Mesendoderm (in vitro differentiated cells): Measurements from ENCODE around the gene TEP1.
A peak's percentile ranks its signal among the peaks of the same experiment; 100 is the strongest.

Experiments used
- DNase-seq: peaks from one replicate; pipeline ENCODE4 v3.0.0; 2013
- H2AK5ac ChIP-seq: 2 replicates; pipeline ENCODE4 v1.6.1; 2013; ENCODE audit warnings: low read length, inconsistent platforms
- H2BK120ac ChIP-seq: 2 replicates; pipeline ENCODE4 v1.6.1; 2013; ENCODE audit warnings: low read depth, mild to moderate bottlenecking, low read length, moderate library complexity, mixed read lengths
- H2BK15ac ChIP-seq: replicated peaks from 2 replicates; pipeline ENCODE4 v1.6.1; 2013; ENCODE audit warnings: low read depth, mild to moderate bottlenecking, moderate library complexity
- H2BK5ac ChIP-seq: 2 replicates; pipeline ENCODE4 v1.6.1; 2013; ENCODE audit warnings: low read length, inconsistent platforms
- H3K18ac ChIP-seq: 2 replicates; pipeline ENCODE4 v1.6.1; 2013; ENCODE audit warnings: mild to moderate bottlenecking, low read length, mixed read lengths
- H3K23ac ChIP-seq: one replicate; pipeline ENCODE4 v1.6.1; 2013; ENCODE audit warnings: low read length
- H3K27ac ChIP-seq: 2 replicates; pipeline ENCODE4 v1.5.1; 2013; ENCODE audit warnings: low read depth, mild to moderate bottlenecking, inconsistent platforms, low read length, moderate library complexity
- H3K27me3 ChIP-seq: 2 replicates; pipeline ENCODE4 v1.6.1; 2013; ENCODE audit warnings: low read length, control low read depth, mild to moderate bottlenecking, inconsistent platforms; ENCODE audit not compliant: insufficient read depth, poor library complexity
- H3K36me3 ChIP-seq: 2 replicates; pipeline ENCODE4 v1.6.1; 2013; ENCODE audit warnings: low read length, inconsistent platforms; ENCODE audit not compliant: control insufficient read depth, insufficient read depth
- H3K4ac ChIP-seq: one replicate; pipeline ENCODE4 v1.6.1; 2013; ENCODE audit warnings: low read depth, mild to moderate bottlenecking, low read length, moderate library complexity
- H3K4me1 ChIP-seq: 2 replicates; pipeline ENCODE4 v1.6.1; 2013; ENCODE audit warnings: low read depth, low read length, inconsistent platforms; ENCODE audit not compliant: control insufficient read depth
- H3K4me2 ChIP-seq: 2 replicates; pipeline ENCODE4 v1.6.1; 2013; ENCODE audit warnings: low read length
- H3K4me3 ChIP-seq: 2 replicates; pipeline ENCODE4 v1.5.1; 2013; ENCODE audit warnings: mild to moderate bottlenecking, low read length
- H3K56ac ChIP-seq: one replicate; pipeline ENCODE4 v1.6.1; 2013; ENCODE audit warnings: low read length
- H3K79me1 ChIP-seq: 2 replicates; pipeline ENCODE4 v1.6.1; 2013; ENCODE audit warnings: low read length, inconsistent platforms
- H3K79me2 ChIP-seq: 2 replicates; pipeline ENCODE4 v1.6.1; 2013; ENCODE audit warnings: mild to moderate bottlenecking, low read length; ENCODE audit not compliant: control insufficient read depth, insufficient read depth
- H3K9ac ChIP-seq: 2 replicates; pipeline ENCODE4 v1.6.1; 2013; ENCODE audit warnings: low read length, inconsistent platforms
- H4K5ac ChIP-seq: one replicate; pipeline ENCODE4 v1.6.1; 2013; ENCODE audit warnings: low read length
- H4K8ac ChIP-seq: one replicate; pipeline ENCODE4 v1.6.1; 2013; ENCODE audit warnings: low read depth, mild to moderate bottlenecking, control low read depth, low read length, moderate library complexity
- WGBS: extraction: QIAGEN DNeasy Blood & Tissue Kit; methylation state at CpG from one replicate; pipeline ENCODE4 v1.1.7; 2013; ENCODE audit warnings: low lambda C conversion rate, missing lambda C conversion rate; ENCODE audit not compliant: insufficient coverage; ENCODE audit errors: extremely low coverage; 5-methylcytosine and 5-hydroxymethylcytosine counted together

Gene TEP1

GRCh38 chr14:20435582-20436362 lies 22.5 kb upstream of the TEP1 start, which contains the start of gene KLHL33:
KLHL33 (minus strand) TSS chr14:20436166; CDS start chr14:20435811, 355 bp downstream.
- Histone ChIP-seq H4K5ac (no peak within 1 kb of the TSS), H3K36me3 (no peaks in the 10 kb centered on the region), H3K4me3 (no peak within 1 kb of the TSS), H3K4me2 (peak within 1 kb of the TSS; percentile 31), H3K4ac (no peak within 1 kb of the TSS), H3K79me1 (no peaks in the 10 kb centered on the region), H2AK5ac (no peak within 1 kb of the TSS), H2BK5ac (no peak within 1 kb of the TSS), H3K56ac (peak within 1 kb of the TSS; percentile 39), H3K9ac (no peak within 1 kb of the TSS), H3K27ac (no peak within 1 kb of the TSS), H3K4me1 (no peaks in the 10 kb centered on the region), H3K27me3 (peaks cover 2% of the 10 kb centered on the region), H3K79me2 (no peaks in the 10 kb centered on the region), H2BK120ac (no peak within 1 kb of the TSS), H3K18ac (no peak within 1 kb of the TSS), H3K23ac (no peak within 1 kb of the TSS), H4K8ac (no peak within 1 kb of the TSS), H2BK15ac (no peak within 1 kb of the TSS)
- no peak for DNase-seq
- WGBS = no CpG with 5 or more reads among the region's 17 CpGs

GRCh38 chr14:20434701-20435581 lies 21.6 kb upstream of the TEP1 start:
- Histone ChIP-seq H3K27me3 (peaks cover 2% of the 10 kb centered on the region), H2BK15ac (no peak overlapping the region), H3K23ac (no peak overlapping the region), H3K56ac (peak overlapping the region; percentile 39), H3K27ac (no peak overlapping the region), H2AK5ac (no peak overlapping the region), H3K4me2 (peak overlapping the region; percentile 31), H4K5ac (no peak overlapping the region), H4K8ac (no peak overlapping the region), H2BK5ac (no peak overlapping the region), H3K36me3 (no peaks in the 10 kb centered on the region), H3K4ac (no peak overlapping the region), H3K18ac (no peak overlapping the region), H3K4me3 (no peak overlapping the region), H3K79me2 (no peaks in the 10 kb centered on the region), H3K79me1 (no peaks in the 10 kb centered on the region), H3K9ac (no peak overlapping the region), H2BK120ac (no peak overlapping the region), H3K4me1 (no peaks in the 10 kb centered on the region)
- no peak for DNase-seq
- no CpG with 5 or more reads among the region's 44 CpGs for WGBS

- no peak overlapping the region for H3K27ac ChIP-seq
- H2BK5ac ChIP-seq = no peak overlapping the region
- peaks cover 2% of the 10 kb centered on the region for H3K27me3 ChIP-seq
- no peak overlapping the region for H2BK120ac ChIP-seq
- H3K23ac ChIP-seq = no peak overlapping the region
- no peak overlapping the region for H2AK5ac ChIP-seq
- no peaks in the 10 kb centered on the region for H3K79me2 ChIP-seq
- no peak overlapping the region for H3K4me3 ChIP-seq
- no peaks in the 10 kb centered on the region for H3K79me1 ChIP-seq
- no peak overlapping the region for H3K4me2 ChIP-seq
- H2BK15ac ChIP-seq = no peak overlapping the region
- no peak overlapping the region for H4K5ac ChIP-seq
- H3K4ac ChIP-seq = no peak overlapping the region
- peaks cover 2% of the 10 kb centered on the region for H3K4me1 ChIP-seq
- DNase-seq = no peak
- H3K36me3 ChIP-seq = no peaks in the 10 kb centered on the region
- no peak overlapping the region for H3K56ac ChIP-seq
- no peak overlapping the region for H4K8ac ChIP-seq
- H3K18ac ChIP-seq = no peak overlapping the region
- WGBS = no CpG with 5 or more reads among the region's 30 CpGs
- H3K9ac ChIP-seq = no peak overlapping the region
These were observed 16.7 kb upstream of the TEP1 start for GRCh38 chr14:20429801-20430669.

DNA sequence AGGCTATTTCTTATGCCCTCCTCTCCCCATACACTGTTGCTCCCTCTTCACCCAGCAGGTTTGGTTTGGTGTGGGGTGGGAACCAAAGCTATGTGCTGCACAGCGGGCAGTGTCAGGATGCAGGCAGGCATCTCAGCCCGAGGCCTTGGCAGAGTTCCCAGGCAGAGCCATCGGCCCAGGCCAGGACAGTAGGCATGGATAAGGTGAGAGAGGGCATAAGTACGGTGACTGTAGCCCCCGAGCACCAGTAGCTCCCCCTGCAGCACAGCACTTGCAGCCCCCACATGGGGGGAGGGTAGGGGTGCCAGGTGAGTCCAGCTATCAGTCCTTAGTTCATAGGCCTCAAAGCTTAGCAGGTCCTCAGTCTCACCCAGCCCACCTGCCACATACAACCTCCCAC lies 15.5 kb upstream of the TEP1 start:
- no peak overlapping the region for H2BK15ac ChIP-seq
- no peak overlapping the region for H4K5ac ChIP-seq
- peaks cover 2% of the 10 kb centered on the region for H3K4me1 ChIP-seq
- H3K36me3 ChIP-seq = no peaks in the 10 kb centered on the region
- H2BK120ac ChIP-seq = no peak overlapping the region
- no peaks in the 10 kb centered on the region for H3K27me3 ChIP-seq
- H3K23ac ChIP-seq = no peak overlapping the region
- H3K4ac ChIP-seq = no peak overlapping the region
- no CpG with 5 or more reads among the region's 5 CpGs for WGBS
- no peaks in the 10 kb centered on the region for H3K79me1 ChIP-seq
- no peak overlapping the region for H4K8ac ChIP-seq
- no peak overlapping the region for H2AK5ac ChIP-seq
- H2BK5ac ChIP-seq = no peak overlapping the region
- no peak overlapping the region for H3K18ac ChIP-seq
- no peak overlapping the region for H3K27ac ChIP-seq
- H3K79me2 ChIP-seq = no peaks in the 10 kb centered on the region
- H3K4me2 ChIP-seq = no peak overlapping the region
- H3K4me3 ChIP-seq = no peak overlapping the region
- no peak overlapping the region for H3K9ac ChIP-seq
- no peak overlapping the region for H3K56ac ChIP-seq
- no peak for DNase-seq

GRCh38 chr14:20428010-20428365 lies 14.7 kb upstream of the TEP1 start:
- H3K27ac ChIP-seq = no peak overlapping the region
- H3K79me2 ChIP-seq = no peaks in the 10 kb centered on the region
- H3K9ac ChIP-seq = no peak overlapping the region
- H3K4me1 ChIP-seq = peaks cover 2% of the 10 kb centered on the region
- H3K79me1 ChIP-seq = no peaks in the 10 kb centered on the region
- no peak overlapping the region for H2BK5ac ChIP-seq
- H4K5ac ChIP-seq = no peak overlapping the region
- no peak overlapping the region for H2AK5ac ChIP-seq
- DNase-seq = no peak
- H4K8ac ChIP-seq = no peak overlapping the region
- H2BK120ac ChIP-seq = no peak overlapping the region
- H3K23ac ChIP-seq = no peak overlapping the region
- H3K36me3 ChIP-seq = no peaks in the 10 kb centered on the region
- H2BK15ac ChIP-seq = no peak overlapping the region
- no CpG with 5 or more reads among the region's 5 CpGs for WGBS
- H3K27me3 ChIP-seq = no peaks in the 10 kb centered on the region
- no peak overlapping the region for H3K18ac ChIP-seq
- H3K4me2 ChIP-seq = no peak overlapping the region
- H3K4ac ChIP-seq = no peak overlapping the region
- H3K4me3 ChIP-seq = no peak overlapping the region
- peak overlapping the region; percentile 15 for H3K56ac ChIP-seq
